Measurements from ENCODE around the gene ZNF135. TPM values are rescaled to one million over a fixed set of nuclear protein-coding genes. Genes with fewer than 3 reads are reported as not detected.
A peak's percentile ranks its signal among the peaks of the same experiment; 100 is the strongest.

The ZNF135 gene
- total RNA-seq, 2 experiments from 2014 or later, result 0.12 TPM; not detected in 1

DNA sequence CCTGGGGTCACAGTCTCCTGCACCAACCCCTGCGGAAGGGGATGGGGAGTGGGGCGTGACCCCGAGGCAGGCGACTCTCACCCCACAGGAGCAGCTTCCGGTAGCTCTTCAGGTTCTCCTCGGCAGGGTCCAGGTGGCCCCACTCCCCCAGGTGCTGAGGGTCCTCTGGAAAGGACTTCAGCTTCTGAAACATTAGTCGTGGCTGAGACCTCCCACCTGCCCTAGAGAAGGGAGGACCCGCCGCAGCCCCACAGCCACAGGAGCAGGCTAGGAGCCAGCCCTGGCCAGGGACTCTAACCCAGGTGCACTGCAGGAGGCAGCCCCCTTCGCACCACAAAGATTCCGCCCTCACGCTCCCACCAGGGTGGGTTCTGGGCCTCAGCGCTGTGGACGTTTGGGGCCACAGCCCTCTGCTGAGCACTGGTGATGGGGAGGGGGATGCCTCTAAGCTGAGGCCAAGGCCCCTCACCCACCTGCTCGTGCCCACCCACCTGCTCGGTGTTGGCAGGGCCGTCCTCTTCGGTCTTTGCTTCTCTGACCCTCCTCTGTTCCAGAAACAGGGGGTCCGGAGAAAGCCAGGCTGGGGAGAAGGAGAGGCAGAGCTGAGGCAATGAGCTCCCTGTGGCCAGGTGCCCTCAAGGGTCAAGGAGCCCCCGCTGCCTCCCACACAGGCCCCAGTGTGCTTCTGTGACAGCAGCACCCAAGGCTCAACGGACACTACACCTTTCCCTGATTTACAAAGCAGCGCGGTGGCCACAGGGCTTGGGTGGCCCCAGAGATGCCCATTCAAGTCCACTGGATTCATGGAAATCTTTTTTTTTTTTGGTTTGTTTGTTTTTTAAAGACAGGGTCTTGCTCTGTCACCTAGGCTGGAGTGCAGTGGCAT is 28.0 kb downstream of the ZNF135 start:
- Mint-ChIP-seq H3K4me3 (no peak overlapping the region), H3K36me3 (peaks cover 34% of the 10 kb centered on the region), H3K27me3 (no peaks in the 10 kb centered on the region), H3K9me3 (peaks cover 41% of the 10 kb centered on the region), H3K4me1 (ENCODE audit: low read depth) (no peaks in the 10 kb centered on the region), H3K27ac (no peak overlapping the region)
- ChIA-PET POLR2A (interaction anchor here (1.3 kb wide), 1 partner anchor 18 kb away, joined by 3 read pairs; no protein-coding TSS in a partner anchor), CTCF (no interaction called here)
- no peak for DNase-seq
- intact Hi-C loops (cut with micrococcal nuclease), result no loop called here

DNA sequence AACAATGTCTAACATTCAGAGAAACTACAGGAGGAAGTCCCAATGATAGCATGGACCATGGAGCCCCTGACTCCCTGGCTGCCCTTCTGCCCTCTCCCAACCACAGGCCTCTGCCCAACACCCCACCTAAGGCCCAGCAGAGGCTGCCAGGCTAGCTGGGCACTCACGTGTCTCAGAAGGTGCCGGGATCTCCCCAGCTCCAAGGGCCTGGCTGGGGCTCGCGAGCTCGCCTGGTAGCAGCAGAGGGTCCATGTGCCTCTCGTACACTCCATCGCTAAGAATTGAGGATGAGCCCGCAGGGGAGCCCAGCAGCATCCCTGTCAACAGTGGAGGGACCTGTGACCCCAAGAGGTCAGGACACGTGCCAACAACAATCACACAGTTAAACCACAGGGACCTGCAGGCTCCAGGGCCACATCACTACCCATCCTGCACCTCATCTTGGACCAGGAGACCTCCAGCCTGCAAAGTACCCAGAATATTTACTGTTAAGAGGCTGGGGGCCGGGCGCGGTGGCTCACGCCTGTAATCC is 29.5 kb downstream of the ZNF135 start:
- Mint-ChIP-seq H3K4me3 (no peak overlapping the region), H3K4me1 (ENCODE audit: low read depth) (no peaks in the 10 kb centered on the region), H3K27ac (no peak overlapping the region), H3K36me3 (peaks cover 34% of the 10 kb centered on the region), H3K27me3 (no peaks in the 10 kb centered on the region), H3K9me3 (peaks cover 41% of the 10 kb centered on the region)
- intact Hi-C loops (cut with micrococcal nuclease), result no loop called here
- DNase-seq, result no peak
- ChIA-PET CTCF (no interaction called here), POLR2A (no interaction called here)

DNA sequence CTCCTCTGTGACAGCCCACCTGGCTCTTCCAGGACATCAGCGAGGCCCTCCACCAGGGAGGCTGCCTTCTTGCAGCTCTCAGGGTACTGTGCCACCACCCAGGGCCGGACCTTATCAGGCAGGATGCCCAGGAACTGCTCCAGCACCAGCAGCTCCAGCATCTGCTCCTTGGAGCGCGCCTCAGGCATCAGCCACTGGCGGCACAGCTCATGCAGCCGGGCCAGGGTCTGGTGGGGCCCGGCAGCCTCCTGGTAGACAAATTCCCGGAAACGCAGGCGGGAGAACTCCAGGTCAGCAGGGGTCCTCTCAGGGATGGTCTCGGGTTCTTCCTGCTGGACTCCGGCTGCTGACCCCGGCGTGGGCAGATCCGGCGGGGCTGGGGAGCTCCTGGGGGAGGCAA is 30.8 kb downstream of the ZNF135 start:
- no peak for DNase-seq
- intact Hi-C loops (cut with micrococcal nuclease), result no loop called here
- Mint-ChIP-seq H3K4me3 (no peak overlapping the region), H3K36me3 (peaks cover 32% of the 10 kb centered on the region), H3K4me1 (ENCODE audit: low read depth) (no peaks in the 10 kb centered on the region), H3K27me3 (no peaks in the 10 kb centered on the region), H3K27ac (no peak overlapping the region), H3K9me3 (peaks cover 41% of the 10 kb centered on the region)
- ChIA-PET CTCF (no interaction called here), POLR2A (no interaction called here)

DNA sequence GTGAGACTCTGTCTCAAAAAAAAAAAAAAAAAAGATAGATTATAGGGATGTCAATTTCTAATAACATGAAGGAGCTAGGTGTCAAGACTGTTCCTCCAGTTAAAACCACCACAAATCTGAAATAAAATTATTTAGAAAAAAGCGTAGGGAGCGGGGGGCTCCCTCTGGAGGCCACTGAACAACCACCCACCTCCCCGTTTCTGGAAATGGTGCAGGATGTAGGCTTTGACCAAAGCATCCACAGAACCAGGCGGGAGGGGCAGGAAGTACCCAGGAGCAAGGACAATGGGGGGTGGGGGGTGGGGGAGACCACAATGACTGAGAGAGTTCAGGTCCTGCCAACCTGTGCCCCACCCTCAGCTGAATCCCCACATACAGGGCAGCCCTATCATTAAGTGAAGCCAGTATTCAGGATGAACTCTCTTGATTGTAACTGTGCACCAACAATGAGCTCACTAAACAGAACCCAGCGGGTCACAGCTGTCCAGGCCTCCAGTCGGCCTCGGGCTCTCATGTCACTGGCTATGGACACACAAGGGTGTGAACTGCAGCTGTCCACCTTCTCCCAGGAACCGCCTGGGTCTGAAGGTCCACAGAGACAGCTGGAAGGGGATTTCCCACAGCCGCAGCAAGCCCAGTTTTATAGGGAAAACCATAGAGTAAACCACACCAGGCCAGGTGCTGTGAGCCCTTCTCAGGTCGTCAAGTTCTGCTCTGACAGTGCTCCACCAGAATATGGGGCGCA is 32.3 kb downstream of the ZNF135 start:
- ChIA-PET CTCF (no interaction called here), POLR2A (no interaction called here)
- Mint-ChIP-seq H3K36me3 (peaks cover 31% of the 10 kb centered on the region), H3K27me3 (no peaks in the 10 kb centered on the region), H3K9me3 (peaks cover 49% of the 10 kb centered on the region), H3K27ac (no peak overlapping the region), H3K4me1 (ENCODE audit: low read depth) (no peaks in the 10 kb centered on the region), H3K4me3 (no peak overlapping the region)
- intact Hi-C loops (cut with micrococcal nuclease), result no loop called here
- no peak for DNase-seq

DNA sequence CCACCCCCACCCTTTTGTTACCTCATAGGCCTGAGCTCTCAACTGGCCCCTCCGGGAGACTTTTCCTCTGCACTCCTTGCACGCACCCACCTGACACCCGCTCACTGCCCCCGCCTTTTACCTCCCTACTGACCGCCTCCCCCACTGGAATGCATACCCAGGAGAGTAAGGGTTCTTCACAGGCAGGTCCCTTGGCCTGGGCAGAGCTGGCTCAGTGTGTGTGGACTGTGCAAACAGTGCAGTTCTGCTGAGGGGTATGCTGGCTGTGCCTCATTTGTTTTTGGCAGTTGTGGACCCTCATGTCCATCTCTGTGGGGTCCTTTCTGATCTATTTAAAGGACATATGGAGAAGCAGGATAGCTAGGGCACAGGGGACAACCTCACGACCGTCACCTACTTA is 34.0 kb downstream of the ZNF135 start:
- intact Hi-C loops (cut with micrococcal nuclease), result no loop called here

DNA sequence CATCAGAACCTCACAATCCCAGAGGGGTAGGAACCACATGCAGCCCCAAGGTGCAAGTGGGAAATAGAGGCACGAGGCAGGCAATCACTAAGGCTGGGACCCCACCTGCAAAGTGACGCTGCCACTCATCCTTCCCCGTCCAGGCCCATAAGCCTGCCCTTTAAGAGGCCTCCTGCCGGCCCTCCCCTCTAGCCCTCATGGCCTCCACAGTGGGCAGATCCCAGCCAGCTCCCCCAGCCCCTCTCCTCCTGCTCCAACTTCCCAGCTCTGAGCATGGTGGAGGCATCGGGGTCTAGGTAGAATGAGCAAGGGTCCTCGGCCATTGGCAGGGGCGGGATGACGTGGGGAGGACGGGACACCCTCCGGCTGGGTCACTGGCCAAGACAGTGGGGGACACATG is 36.2 kb downstream of the ZNF135 start:
- Mint-ChIP-seq H3K27ac (no peak overlapping the region), H3K4me1 (ENCODE audit: low read depth) (peaks cover 11% of the 10 kb centered on the region), H3K9me3 (peaks cover 48% of the 10 kb centered on the region), H3K4me3 (no peak overlapping the region), H3K36me3 (peaks cover 30% of the 10 kb centered on the region), H3K27me3 (no peaks in the 10 kb centered on the region)
- DNase-seq, result no peak
- POLR2A ChIA-PET, result no interaction called here
- intact Hi-C loops (cut with micrococcal nuclease), result no loop called here
- CTCF ChIA-PET, result no interaction called here

More for the DNA sequence above, 34.0 kb downstream of the ZNF135 start:
- ChIA-PET CTCF (no interaction called here), POLR2A (no interaction called here)
- no peak for DNase-seq
- H3K4me1 Mint-ChIP-seq (ENCODE audit: low read depth), result peaks cover 5% of the 10 kb centered on the region
- peaks cover 27% of the 10 kb centered on the region for H3K36me3 Mint-ChIP-seq
- H3K27me3 Mint-ChIP-seq, result no peaks in the 10 kb centered on the region
- H3K9me3 Mint-ChIP-seq, result peaks cover 52% of the 10 kb centered on the region
- H3K4me3 Mint-ChIP-seq, result no peak overlapping the region
- no peak overlapping the region for H3K27ac Mint-ChIP-seq

DNA sequence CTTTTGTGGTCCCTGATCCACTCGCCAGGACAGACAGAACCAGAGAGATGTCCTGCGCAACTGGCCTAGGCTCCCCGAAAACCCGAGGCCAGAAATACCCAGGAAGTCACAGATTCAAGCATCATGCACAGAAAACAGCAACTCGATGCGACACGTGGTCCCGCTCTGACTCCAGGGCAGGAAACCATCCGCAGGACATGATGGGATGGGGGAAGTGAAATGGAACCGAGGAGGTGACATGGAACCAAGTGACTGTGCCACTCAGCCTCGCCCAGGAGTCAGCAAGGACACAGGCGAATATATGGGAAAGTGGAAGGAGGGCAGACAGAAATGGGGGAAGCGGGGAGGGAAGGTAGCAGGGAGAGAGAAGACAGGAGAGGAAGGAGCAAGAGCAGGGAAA is 37.8 kb downstream of the ZNF135 start:
- Mint-ChIP-seq H3K4me3 (peak overlapping the region; percentile 57), H3K27me3 (no peaks in the 10 kb centered on the region), H3K36me3 (peaks cover 27% of the 10 kb centered on the region), H3K9me3 (peaks cover 42% of the 10 kb centered on the region), H3K4me1 (ENCODE audit: low read depth) (peaks cover 11% of the 10 kb centered on the region), H3K27ac (peak overlapping the region; percentile 13)
- ChIA-PET CTCF (no interaction called here), POLR2A (no interaction called here)
- intact Hi-C loops (cut with micrococcal nuclease), result no loop called here
- no peak for DNase-seq

DNA sequence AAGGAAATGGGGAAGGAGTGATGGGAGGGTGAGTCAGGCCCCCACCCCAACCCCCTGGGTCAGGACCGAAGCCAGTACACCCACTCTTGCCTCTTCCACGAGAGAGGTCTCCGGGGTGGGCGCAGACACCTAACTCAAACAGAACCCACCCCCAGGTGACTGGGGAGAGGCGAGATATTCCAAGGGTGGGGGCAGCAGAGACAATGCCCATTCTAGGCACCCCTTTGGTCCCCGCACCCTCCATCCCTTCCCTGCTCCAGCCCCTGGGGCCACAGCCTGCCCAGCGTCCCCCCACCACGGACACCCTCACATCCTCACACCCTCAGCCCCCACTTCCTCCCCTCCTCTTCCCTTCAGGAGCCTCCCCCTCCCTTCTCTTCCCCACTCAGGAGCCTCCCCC is 38.3 kb downstream of the ZNF135 start:
- no peaks in the 10 kb centered on the region for H3K27me3 Mint-ChIP-seq
- peaks cover 11% of the 10 kb centered on the region for H3K4me1 Mint-ChIP-seq (ENCODE audit: low read depth)
- peaks cover 41% of the 10 kb centered on the region for H3K9me3 Mint-ChIP-seq
- DNase-seq, result no peak
- ChIA-PET CTCF (no interaction called here), POLR2A (no interaction called here)
- intact Hi-C loops (cut with micrococcal nuclease), result no loop called here
- peak overlapping the region; percentile 57 for H3K4me3 Mint-ChIP-seq
- H3K27ac Mint-ChIP-seq, result no peak overlapping the region
- peaks cover 26% of the 10 kb centered on the region for H3K36me3 Mint-ChIP-seq

DNA sequence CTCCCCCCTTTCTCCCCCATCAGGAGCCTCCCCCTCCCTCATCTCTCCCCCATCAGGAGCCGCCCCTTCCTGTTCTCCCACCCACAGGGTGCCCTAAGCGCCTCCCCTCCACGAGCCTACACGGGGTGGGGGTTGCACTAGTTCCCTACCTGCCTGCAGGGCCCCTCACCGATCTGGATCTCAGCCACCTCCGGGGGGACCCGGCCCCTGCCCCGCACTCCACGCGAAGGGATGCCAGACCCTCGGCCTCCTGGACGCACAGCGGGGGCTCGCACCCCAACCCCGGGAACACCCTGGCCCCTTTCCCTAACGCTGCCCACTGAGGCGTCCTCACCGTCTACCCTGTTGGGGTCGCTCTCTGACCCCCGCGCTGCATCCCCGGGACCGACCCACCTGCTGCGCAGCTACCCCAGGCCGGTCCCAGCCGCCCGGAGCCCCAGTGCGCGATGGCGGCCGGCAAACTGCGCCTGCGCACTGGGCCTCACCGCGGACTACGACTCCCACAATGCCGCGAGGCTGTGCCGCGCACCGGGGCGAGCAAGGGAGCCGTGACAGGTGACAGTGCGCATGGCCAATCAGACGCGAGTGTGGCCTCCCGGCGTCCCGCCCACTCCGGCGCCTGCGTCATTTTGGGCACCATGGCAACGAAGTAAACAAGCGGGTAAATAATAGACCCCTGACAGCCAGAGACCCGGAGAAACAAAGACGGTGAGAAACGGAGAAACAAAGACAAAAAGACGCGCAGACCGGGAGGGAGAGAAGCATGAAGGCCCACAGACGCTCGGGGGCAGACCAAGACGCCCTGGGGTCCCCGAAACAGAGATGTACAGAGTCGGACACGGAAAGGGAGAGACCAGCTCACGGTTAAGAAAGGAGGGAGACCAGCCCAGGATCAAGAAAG is 38.9 kb downstream of the ZNF135 start, which contains the start of gene ZSCAN18:
Gene ZSCAN18, minus strand, starts transcription at position 451 of the 901 bp plus-strand sequence. CDS start 7,964 bp downstream, outside the sequence.
- ChIA-PET POLR2A (no interaction called here), CTCF (no interaction called here)
- peak within 1 kb of the TSS; percentile 77 for H3K4me3 Mint-ChIP-seq
- H3K4me1 Mint-ChIP-seq (ENCODE audit: low read depth), result peaks cover 11% of the 10 kb centered on the region
- no peaks in the 10 kb centered on the region for H3K27me3 Mint-ChIP-seq
- peaks cover 27% of the 10 kb centered on the region for H3K36me3 Mint-ChIP-seq
- peak within 1 kb of the TSS; percentile 92 for H3K27ac Mint-ChIP-seq
- peak; percentile 96 for DNase-seq
- intact Hi-C loops (cut with micrococcal nuclease), result loop anchor here (2.0 kb wide), 2 partner anchors 57 to 95 kb away; partner anchors contain the start of gene ZNF606
- peaks cover 43% of the 10 kb centered on the region for H3K9me3 Mint-ChIP-seq

DNA sequence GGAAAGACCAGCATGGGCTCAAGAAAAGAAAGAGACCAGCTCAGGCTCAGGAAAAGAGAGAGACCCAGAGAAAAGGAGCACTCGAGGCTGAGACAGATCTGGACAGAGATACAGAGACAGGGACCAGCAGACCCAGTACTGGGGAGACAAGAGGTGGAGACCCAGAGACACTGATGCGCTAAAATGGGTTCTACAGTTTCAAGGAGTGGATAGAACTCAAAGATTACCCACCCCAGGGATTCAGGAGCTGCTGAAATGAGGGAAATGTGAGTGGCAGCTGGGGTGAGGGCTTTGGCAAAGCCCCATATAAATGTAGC is 39.6 kb downstream of the ZNF135 start:
- ChIA-PET CTCF (no interaction called here), POLR2A (no interaction called here)
- Mint-ChIP-seq H3K27me3 (no peaks in the 10 kb centered on the region), H3K4me1 (ENCODE audit: low read depth) (peaks cover 11% of the 10 kb centered on the region), H3K4me3 (peak overlapping the region; percentile 77), H3K27ac (peak overlapping the region; percentile 92), H3K36me3 (peaks cover 29% of the 10 kb centered on the region), H3K9me3 (peaks cover 43% of the 10 kb centered on the region)
- intact Hi-C loops (cut with micrococcal nuclease), result loop anchor here (2.0 kb wide), 2 partner anchors 56 to 96 kb away; partner anchors contain the start of gene ZNF606
- no peak for DNase-seq

DNA sequence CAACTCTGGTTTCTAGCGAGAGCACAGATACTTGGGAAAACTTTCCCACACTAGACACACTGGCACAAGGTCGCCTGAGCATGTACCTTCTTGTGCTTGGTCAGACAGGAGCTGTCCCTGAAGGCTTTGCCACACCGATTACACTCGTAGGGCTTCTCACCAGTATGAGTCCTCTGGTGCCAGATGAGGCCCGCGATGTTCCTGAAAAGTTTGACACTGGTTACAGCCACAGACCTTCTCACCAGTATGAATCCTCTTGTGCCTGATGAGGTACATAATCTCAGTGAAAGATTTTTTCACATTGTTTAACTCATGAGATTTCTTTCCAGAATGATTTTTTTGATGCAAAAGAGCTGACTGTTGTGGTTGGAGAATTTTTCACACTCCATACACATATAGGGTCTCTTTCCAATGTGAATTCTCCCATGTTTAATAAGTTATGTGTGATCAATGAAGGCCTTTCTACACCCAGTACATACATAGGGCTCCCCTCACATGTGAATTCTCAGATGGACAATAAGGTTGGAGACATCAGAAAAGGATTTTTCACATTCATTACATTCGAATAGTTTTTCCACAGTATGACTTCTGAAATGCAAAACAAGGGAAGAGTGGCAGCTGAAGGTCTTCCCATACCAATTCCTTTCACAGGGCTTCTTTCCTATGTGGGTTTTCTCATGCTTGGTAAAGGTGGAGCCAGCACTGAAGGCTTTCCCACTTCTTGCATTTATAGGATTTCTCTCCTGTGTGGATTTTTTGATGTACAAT is 48.9 kb downstream of the ZNF135 start:
- Mint-ChIP-seq H3K9me3 (peaks cover 73% of the 10 kb centered on the region), H3K36me3 (peaks cover 53% of the 10 kb centered on the region), H3K27me3 (no peaks in the 10 kb centered on the region), H3K4me3 (no peak overlapping the region), H3K4me1 (ENCODE audit: low read depth) (no peaks in the 10 kb centered on the region), H3K27ac (no peak overlapping the region)
- ChIA-PET CTCF (no interaction called here), POLR2A (no interaction called here)
- intact Hi-C loops (cut with micrococcal nuclease), result no loop called here
- DNase-seq, result no peak

Data from activated CD4-positive, alpha-beta memory T cell treated with anti-CD3 and anti-CD28 coated beads for 36 hours (primary cell).